ENCODE data around the gene ZNF549. TPM values are rescaled to one million over a fixed set of nuclear protein-coding genes. Genes with fewer than 3 reads are reported as not detected.

ZNF549 gene
- total RNA-seq, 1 donor from 2014 or later = 10.6 TPM

DNA sequence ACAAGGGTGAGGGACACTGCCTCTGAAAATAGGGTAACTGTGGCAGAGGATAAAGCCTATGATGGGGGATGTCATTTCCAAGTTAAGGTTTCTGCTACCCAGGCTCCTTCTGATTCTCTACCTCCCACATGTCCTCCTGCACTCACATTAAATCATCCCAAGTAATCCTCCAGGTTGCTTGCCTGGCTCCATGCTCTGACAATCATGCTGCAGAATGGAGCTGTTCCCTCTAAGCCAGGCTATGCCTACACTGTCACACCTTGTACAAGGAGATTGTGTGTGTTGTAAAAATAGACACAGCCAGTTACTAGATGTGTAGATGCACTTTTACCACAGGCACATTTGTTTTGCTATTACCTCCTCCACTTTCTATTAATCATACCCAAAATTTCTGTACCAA lies 43.6 kb downstream of the ZNF549 start:
- TF ChIP-seq CTCF (IDR thresholded peaks at IDR 0.05; ENCODE audit: unreplicated experiment) = no peak
- Mint-ChIP-seq H3K27ac (ENCODE audit: unreplicated experiment) (no peak overlapping the region), H3K4me1 (ENCODE audit: unreplicated experiment) (no peaks in the 10 kb centered on the region), H3K36me3 (ENCODE audit: low read depth, unreplicated experiment) (peaks cover 66% of the 10 kb centered on the region), H3K4me3 (ENCODE audit: unreplicated experiment) (peak overlapping the region; percentile 70), H3K9me3 (ENCODE audit: unreplicated experiment) (peaks cover 78% of the 10 kb centered on the region), H3K27me3 (ENCODE audit: unreplicated experiment) (peaks cover 13% of the 10 kb centered on the region)
- no peak for DNase-seq (ENCODE audit: low spot score)

GRCh38 chr19:57572415-57572947 lies 45.3 kb downstream of the ZNF549 start:
- Mint-ChIP-seq H3K27me3 (ENCODE audit: unreplicated experiment) (peaks cover 21% of the 10 kb centered on the region), H3K36me3 (ENCODE audit: low read depth, unreplicated experiment) (peaks cover 76% of the 10 kb centered on the region), H3K4me1 (ENCODE audit: unreplicated experiment) (no peaks in the 10 kb centered on the region), H3K27ac (ENCODE audit: unreplicated experiment) (no peak overlapping the region), H3K4me3 (ENCODE audit: unreplicated experiment) (peak overlapping the region; percentile 86), H3K9me3 (ENCODE audit: unreplicated experiment) (peaks cover 77% of the 10 kb centered on the region)
- TF ChIP-seq CTCF (IDR thresholded peaks at IDR 0.05; ENCODE audit: unreplicated experiment) = no peak
- no peak for DNase-seq (ENCODE audit: low spot score)

GRCh38 chr19:57576661-57577060 lies 49.5 kb downstream of the ZNF549 start:
- peak overlapping the region; percentile 92 for H3K4me3 Mint-ChIP-seq (ENCODE audit: unreplicated experiment)
- peaks cover 66% of the 10 kb centered on the region for H3K36me3 Mint-ChIP-seq (ENCODE audit: low read depth, unreplicated experiment)
- peaks cover 6% of the 10 kb centered on the region for H3K4me1 Mint-ChIP-seq (ENCODE audit: unreplicated experiment)
- peak overlapping the region; percentile 43 for H3K27ac Mint-ChIP-seq (ENCODE audit: unreplicated experiment)
- no peak for DNase-seq (ENCODE audit: low spot score)
- TF ChIP-seq CTCF (IDR thresholded peaks at IDR 0.05; ENCODE audit: unreplicated experiment) = no peak
- H3K9me3 Mint-ChIP-seq (ENCODE audit: unreplicated experiment) = peaks cover 64% of the 10 kb centered on the region
- H3K27me3 Mint-ChIP-seq (ENCODE audit: unreplicated experiment) = peaks cover 13% of the 10 kb centered on the region

GRCh38 chr19:57578487-57579205 lies 51.5 kb downstream of the ZNF549 start, which contains the start of gene ZNF416:
ZNF416 (minus strand) TSS chr19:57578911; CDS start chr19:57578704, 207 bp downstream.
- peak; percentile 90 for DNase-seq (ENCODE audit: low spot score)
- Mint-ChIP-seq H3K36me3 (ENCODE audit: low read depth, unreplicated experiment) (peaks cover 46% of the 10 kb centered on the region), H3K4me1 (ENCODE audit: unreplicated experiment) (peaks cover 6% of the 10 kb centered on the region), H3K27ac (ENCODE audit: unreplicated experiment) (no peak within 1 kb of the TSS), H3K4me3 (ENCODE audit: unreplicated experiment) (peak within 1 kb of the TSS; percentile 92), H3K27me3 (ENCODE audit: unreplicated experiment) (peaks cover 11% of the 10 kb centered on the region), H3K9me3 (ENCODE audit: unreplicated experiment) (peaks cover 45% of the 10 kb centered on the region)
- no peak for TF ChIP-seq CTCF (IDR thresholded peaks at IDR 0.05; ENCODE audit: unreplicated experiment)

DNA sequence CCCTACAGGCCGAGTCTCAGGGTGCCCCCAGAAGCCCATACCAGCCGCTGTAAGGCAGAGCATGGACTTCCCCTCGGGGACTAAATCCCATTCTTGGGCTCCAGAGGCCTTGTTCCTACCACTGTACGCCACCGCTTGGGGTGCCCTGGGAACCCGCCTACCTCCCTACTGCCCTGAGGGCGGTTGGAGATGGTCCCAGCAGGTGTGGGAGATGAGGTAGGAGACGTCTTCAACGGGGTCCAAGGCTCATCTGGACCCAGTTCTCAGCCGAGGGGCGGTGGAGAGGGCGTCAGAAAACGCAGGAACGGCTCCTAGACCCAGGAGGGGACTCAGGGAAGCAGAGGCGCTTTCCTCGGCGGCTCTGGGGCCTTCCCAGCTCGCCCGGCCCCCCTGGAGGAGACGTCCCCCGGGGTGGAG lies 56.0 kb downstream of the ZNF549 start:
- Mint-ChIP-seq H3K27me3 (ENCODE audit: unreplicated experiment) (peaks cover 11% of the 10 kb centered on the region), H3K27ac (ENCODE audit: unreplicated experiment) (no peak overlapping the region), H3K9me3 (ENCODE audit: unreplicated experiment) (peaks cover 9% of the 10 kb centered on the region), H3K4me1 (ENCODE audit: unreplicated experiment) (peaks cover 10% of the 10 kb centered on the region), H3K4me3 (ENCODE audit: unreplicated experiment) (peak overlapping the region; percentile 31), H3K36me3 (ENCODE audit: low read depth, unreplicated experiment) (peaks cover 32% of the 10 kb centered on the region)
- no peak for TF ChIP-seq CTCF (IDR thresholded peaks at IDR 0.05; ENCODE audit: unreplicated experiment)
- no peak for DNase-seq (ENCODE audit: low spot score)
